NCI-H128 (cell line): Measurements from ENCODE around the gene SRPX2.
"Not testable (repeated sequence)": the region's sequence is repeated elsewhere in the genome, so short reads cannot be mapped to it uniquely, and the experiment has no call there.

Source experiments
- DNase-seq: peaks from one replicate; lab custom pipeline; 2025; ENCODE audit not compliant: unreplicated experiment; lab: John Stamatoyannopoulos, UW

SRPX2 gene

GRCh38 chrX:100696699-100697351 is 52.8 kb downstream of the SRPX2 start:
- no peak for DNase-seq

GRCh38 chrX:100698551-100698950 is 54.6 kb downstream of the SRPX2 start:
- no peak for DNase-seq

GRCh38 chrX:100700809-100701208 is 56.8 kb downstream of the SRPX2 start:
- no peak for DNase-seq

- DNase-seq, result no peak
These were observed 60.7 kb downstream of the SRPX2 start for GRCh38 chrX:100704581-100705203.

GRCh38 chrX:100710816-100711215 is 66.8 kb downstream of the SRPX2 start:
- DNase-seq, result no peak

GRCh38 chrX:100717363-100717762 is 73.4 kb downstream of the SRPX2 start:
- DNase-seq, result no peak

- DNase-seq, result no peak
These were observed 75.1 kb downstream of the SRPX2 start for GRCh38 chrX:100719139-100719538.

GRCh38 chrX:100720301-100720700 is 76.3 kb downstream of the SRPX2 start:
- DNase-seq, result no peak

GRCh38 chrX:100721328-100721727 is 77.3 kb downstream of the SRPX2 start:
- DNase-seq, result no peak

- DNase-seq, result not testable (repeated sequence)
These were observed 80.0 kb downstream of the SRPX2 start for GRCh38 chrX:100724006-100724405.
